Activated naive CD8-positive, alpha-beta T cell treated with anti-CD3 and anti-CD28 coated beads, Interleukin-2, amount 50 U/mL, for 16 hours (primary cell): ENCODE measurements around the gene ZNF581.

Source experiments
- DNase-seq: peaks from one replicate; pipeline ENCODE4 v3.0.0-alpha.2; 2020; ENCODE audit warnings: low read depth, low spot score

ZNF581 gene

DNA sequence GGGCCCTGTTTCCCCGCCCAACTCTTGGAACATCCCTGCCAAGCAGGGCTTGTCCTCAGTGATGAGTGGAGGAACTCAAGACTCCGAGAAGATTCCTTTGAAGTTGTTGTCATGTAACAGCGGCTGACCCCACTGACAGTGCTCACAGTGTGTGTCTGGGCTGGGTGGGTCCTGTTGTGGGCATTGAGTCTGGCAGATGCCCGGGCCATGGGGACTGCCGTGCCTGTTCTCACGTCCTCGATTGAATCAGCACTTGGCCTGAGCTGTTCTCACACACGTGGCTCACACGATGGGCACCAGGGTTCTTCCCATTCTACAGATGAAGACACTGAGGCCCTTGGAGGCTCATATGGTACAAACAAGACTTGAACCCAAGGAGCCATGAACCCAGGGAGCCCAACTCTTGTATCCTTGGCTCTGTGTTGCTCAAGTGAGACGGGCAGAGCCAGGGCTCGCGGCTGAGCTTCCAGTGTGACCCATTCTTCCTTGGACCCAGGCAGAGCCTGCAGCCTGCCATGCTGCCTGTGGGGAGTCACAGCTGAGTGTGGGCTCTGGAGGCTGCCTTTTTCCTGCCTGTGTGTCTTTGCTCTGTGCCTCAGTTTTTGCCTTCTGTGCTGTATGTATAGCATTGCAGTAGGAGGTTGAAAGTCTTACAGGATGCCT, 23.0 kb downstream of the ZNF581 start:
- no peak for DNase-seq

DNA sequence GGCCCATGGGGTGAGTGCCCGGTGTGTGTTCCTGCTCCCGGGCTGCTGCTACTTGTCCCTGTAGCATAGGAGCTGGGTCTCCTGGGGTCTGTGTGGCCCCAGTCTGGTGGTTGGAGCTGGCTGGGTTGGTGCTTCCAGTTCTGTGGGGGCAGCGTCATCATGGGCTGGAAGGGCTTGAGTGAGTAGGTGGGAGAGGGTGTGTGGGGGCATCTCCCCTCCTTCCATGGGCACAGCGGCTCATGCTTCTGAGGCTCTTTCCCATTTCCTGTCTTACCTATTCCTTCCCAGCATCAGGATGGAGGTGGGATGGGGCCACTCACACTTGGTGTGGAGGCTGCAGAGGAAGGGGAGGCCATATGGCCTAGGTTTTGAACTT, 23.5 kb downstream of the ZNF581 start:
- DNase-seq = no peak

DNA sequence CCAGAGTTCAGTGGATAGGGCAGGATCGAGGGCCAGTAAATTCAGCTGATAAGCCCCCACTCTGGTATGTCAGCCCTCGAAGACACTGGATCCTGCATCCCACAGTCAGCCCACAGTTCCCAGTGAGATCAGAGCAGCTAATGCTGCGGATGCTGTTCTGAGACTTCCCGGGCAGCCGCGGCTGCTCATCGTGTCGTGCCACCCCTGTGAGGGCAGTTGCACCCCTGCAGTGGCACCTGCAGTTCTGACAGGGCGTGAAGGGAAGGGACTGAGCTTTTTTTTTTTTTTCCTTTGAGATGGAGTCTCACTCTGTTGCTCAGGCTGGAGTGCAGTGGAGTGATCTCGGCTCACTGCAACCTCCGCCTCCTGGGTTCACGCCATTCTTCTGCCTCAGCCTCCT, 24.1 kb downstream of the ZNF581 start:
- DNase-seq = no peak

DNA sequence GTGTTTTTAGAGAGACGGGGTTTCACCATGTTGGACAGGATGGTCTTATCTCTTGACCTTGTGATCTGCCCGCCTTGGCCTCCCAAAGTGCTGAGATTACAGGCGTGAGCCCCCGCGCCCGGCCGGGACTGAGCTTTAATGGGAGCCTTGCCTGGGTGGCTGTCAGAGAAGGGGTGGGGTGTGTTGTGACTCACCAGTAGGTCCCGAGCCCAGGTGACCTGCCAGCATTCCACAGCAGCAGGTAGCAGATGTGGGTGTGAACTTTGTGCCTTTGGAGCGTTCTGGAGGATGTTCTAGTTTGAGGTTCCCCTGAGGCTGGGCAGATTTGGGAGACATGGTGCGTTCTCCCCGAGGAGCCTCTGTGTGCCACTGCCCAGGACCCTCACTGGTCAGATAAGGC, 24.5 kb downstream of the ZNF581 start:
- no peak for DNase-seq

DNA sequence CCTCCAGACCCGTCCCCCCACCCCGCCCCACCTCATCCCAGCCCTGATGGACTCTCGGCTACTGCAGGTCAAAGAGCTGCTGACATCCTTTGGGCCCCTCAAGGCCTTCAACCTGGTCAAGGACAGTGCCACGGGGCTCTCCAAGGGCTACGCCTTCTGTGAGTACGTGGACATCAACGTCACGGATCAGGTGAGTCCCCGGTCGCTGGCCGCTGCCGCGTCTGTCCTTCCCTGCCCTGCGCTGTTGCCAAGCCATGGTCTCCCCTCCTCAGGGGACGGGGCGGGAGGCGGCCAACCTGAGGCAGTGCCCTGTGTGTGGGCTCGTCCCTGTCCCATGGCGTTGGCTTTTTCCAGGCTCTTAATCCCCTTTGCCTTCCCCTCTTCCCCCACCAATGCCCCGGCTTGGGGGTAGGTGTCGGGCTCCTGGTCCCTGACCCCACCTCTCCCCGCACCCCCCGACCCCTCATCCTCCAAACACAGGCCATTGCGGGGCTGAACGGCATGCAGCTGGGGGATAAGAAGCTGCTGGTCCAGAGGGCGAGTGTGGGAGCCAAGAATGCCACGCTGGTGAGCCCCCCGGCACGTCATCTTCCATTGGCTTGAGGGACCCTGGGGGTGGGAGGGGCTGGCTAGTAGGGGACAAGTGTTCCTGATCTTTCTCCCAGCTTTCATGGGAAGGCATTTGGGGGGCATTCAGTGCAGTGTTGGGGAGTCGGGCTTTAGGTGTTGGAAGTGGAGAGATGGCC, 25.3 kb downstream of the ZNF581 start:
- DNase-seq = no peak

DNA sequence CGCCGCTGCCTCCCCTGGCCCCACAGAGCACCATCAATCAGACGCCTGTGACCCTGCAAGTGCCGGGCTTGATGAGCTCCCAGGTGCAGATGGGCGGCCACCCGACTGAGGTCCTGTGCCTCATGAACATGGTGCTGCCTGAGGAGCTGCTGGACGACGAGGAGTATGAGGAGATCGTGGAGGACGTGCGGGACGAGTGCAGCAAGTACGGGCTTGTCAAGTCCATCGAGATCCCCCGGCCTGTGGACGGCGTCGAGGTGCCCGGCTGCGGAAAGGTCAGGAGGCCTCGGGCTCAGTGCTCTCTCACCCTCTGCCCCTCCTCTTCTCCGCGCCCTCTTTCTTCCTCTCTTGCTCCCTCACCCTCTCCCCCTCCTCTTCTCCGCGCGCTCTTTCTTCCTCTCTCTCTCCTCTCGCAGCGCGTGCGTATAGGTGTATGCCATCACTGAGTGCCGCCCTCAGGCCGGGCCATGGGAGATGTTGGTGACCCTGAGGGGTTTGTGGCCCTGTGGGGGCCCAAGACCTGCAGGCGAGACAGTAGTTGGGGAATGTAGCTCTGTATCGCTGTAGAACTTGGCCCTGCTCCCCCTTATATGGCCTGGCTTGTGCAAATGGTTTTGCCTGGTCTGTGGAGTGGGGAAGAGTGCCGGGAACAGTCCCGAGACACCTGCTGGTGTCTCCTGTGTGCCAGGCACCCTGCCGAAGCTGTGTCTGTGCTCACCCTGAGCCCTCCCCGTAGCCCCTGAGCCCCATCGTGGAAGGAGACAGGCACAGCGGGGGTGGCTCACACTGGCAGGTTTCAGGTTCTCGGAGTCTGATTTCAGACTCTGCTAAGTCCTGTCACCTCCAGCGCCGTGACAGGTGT, 26.2 kb downstream of the ZNF581 start:
- DNase-seq = no peak

DNA sequence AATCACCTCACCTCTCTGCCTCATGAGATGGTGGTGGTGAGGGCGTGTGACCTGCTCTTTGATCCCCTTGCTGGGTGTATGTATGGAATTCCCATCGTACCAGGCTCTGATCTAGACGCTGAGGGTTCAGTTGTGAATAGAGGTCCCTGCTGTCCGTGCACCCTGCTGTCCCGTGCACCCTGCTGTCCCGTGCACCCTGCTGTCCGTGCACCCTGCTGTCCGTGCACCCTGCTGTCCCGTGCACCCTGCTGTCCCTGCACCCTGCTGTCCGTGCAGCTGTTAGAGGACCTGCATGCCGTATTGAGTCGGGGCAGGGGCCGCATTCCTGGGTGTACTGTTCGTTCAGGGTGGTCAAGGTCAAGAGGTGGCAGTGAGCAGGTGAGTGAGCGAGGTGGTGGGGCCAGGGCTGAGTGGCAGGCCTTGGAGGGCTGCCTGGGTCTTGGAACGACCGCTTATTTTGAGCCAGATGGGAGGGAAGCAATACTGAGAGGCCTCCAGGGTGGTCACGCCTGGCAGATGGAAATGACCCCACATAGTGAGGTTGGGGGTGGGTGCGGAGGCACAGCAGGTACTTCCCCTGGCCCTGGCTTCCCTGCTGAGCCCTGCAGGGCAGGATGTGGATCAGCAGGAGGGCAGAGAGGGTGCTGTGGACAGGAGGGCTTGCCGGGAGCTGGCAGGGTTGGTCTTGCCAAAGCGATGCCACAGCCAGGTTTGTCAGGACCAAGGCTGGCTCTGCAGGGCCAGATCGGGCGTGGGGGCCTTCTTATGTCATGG, 27.0 kb downstream of the ZNF581 start:
- no peak for DNase-seq

DNA sequence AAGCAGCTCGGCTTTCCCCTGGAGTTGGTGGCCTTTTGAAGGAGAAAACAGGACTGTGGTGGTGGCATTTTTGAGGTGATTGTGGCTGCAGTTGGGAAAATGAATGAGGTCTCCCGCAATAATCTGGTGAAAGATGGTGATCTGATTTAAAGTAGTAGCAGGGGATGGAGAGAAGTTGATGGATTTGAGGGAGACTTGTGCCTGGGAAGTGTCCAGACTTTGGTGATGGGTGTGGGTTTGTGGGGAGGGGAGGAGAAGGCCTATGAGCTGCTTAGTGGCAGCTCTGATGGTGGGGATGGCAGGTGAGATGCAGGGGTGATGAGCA, 27.6 kb downstream of the ZNF581 start:
- DNase-seq = no peak

DNA sequence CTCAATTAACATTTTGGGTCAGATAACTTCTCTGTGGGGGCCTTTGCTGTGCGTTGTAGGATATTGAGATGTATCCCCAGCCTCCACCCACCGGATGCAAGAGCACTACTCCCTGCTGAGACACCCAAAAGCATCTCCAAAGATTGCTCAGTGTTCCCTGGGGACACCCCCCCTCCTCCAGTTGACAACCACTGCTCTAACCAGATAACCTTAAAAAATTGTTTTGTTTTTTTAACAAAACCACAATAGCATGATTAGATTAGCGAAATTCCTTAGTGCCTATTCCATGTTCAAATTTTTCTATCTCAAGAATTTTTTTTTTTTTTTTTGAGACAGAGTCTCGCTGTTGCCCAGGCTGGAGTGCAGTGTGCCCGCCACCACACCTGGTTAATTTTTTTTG, 29.0 kb downstream of the ZNF581 start:
- no peak for DNase-seq

DNA sequence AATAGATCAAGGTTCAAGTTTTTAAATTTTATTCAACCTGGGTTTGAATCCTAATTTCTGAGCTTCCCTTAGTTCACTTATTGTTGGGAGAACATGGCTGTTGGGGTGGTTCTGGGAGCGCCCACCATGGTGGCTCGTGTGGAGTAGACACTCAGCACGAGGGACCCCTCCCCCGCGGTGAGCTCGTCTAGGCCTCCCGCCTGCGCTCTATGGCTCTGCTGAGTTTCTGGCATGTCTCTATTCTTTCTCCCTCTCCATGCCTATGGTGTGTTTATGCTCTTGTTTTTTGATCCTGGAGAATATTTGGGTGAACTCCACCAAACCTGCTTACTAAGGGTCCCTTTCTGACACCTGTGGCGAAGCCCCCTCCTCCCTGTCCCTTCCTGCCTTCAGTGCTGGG, 30.0 kb downstream of the ZNF581 start:
- DNase-seq = no peak

DNA sequence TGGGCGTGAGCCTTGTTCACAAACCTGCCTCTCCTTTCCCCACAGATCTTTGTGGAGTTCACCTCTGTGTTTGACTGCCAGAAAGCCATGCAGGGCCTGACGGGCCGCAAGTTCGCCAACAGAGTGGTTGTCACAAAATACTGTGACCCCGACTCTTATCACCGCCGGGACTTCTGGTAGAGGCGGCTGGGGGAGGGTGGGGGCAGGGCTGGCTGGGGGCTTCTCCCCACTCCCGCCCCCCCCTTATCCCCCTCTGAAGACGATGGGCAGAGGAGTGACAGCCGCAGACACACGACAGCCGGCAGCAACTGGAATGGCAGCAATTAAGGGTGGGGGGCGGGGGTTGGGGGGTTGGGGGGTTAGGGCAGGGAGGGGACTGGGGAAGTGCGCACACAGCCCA, 30.4 kb downstream of the ZNF581 start:
- DNase-seq = no peak

DNA sequence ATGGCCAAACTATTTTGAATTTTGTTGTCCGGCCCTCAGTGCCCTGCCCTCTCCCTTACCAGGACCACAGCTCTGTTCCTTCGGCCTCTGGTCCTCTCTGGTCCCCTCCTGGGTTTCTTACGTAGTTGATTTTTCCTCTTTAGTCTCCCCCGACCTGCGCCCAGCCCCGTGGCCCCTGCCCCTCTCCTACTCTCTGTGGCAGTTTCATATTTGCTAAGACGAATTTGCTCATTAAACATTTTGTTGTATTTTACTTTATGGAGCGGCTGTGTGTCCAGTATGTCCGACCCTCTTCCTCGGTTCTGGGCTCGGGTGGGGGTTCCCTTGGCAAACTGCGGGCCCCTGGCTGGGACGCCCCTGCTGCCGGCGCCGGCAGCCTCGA, 31.0 kb downstream of the ZNF581 start:
- DNase-seq = no peak

DNA sequence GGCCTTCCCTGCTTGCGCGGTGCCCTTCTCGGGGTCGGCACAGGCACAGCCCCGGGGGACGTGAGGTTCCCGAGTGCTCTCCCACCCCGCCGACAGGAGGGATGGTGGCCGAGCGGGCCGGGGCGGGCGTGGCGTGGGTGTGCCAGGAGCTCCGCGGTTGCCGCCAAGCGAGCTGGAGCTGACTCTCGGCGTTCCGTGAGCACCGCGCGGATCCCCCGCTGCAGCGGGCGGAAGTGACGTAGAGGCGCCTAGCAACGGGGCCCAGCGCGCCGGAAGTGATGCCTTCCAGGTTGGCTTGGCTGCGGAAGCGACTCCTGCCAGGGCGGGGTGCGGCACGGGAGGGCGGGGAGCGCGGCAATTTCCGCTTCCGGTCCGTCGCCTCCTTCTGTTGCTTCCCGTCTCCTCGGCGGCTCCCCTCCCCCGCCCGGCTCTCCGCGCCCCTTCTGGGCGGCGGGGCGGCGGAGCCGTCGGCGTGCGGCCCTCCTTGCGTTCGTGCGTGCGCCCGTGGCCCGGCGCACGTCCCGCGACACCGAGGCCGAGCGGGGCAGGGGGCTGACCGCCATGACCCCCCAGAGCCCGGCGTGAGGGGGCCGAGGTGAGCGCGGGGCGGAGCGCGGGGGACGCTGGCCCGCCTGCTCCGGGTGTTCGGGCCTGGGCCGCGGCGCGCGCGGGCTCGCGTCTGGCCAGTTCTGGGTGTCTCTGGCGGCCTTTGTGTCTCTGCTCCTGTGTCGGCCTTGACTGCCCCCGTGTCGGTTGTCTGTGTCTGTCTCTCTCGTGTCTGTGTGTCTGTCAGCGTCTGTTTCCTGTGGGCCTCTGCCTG, 31.6 kb downstream of the ZNF581 start, which contains the start of gene EPN1:
TSS of gene EPN1 (plus strand) at position 386 of the 820 bp plus-strand sequence. CDS start 3,402 bp downstream, outside the sequence.
- peak; percentile 96 for DNase-seq

DNA sequence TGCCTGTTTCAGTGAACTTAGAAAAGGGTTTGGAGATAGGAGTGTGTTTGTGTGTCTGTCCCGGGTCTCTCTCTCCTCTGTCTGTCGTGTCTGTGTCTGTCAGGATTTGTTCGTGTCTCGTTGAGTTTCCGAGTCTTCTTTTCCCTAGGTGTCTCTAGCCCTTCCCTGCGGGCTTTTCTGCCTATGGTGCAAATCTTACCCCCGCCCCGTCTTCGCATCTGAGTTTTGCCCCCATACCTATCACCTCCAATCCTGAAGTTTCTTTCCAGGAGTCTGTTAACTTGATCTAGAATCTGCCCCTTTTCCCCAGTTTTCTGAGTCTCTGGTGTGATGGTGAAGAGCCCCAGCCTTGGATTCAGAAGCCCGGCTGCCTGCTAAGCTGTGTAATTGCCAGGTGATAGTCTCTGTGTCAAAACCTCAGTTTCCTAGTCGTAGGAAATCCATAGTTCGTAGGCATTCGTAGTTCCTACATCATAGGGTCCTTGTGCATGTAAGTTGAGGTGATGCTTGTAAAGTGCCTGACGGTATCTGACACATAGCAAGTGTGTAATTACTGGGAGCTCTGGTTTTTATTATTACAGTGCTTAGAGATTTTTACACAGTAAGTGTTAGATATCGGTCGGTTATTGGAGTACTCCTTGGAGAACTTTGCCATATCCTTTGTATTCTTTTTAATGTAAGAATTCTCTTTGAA, 32.4 kb downstream of the ZNF581 start:
- DNase-seq = no peak

DNA sequence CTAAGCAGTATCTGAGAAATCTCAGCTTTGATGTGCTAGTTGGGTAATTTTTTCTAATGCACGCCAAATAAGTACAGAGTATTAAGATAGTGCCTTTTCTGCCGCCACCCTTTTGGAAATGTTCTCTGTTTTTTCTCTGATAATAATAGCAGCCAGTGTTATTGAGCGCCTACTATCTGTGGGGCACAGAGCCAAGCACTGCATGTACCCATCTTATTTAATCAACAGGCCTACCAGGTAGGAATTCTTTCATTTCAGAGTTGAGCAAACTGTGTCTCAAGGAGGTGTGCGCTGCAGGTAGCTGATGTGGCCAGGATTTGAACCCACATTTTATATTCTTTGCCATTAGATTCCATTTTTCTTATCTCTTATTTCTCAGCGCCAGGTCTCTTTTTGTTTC, 32.9 kb downstream of the ZNF581 start:
- DNase-seq = no peak

DNA sequence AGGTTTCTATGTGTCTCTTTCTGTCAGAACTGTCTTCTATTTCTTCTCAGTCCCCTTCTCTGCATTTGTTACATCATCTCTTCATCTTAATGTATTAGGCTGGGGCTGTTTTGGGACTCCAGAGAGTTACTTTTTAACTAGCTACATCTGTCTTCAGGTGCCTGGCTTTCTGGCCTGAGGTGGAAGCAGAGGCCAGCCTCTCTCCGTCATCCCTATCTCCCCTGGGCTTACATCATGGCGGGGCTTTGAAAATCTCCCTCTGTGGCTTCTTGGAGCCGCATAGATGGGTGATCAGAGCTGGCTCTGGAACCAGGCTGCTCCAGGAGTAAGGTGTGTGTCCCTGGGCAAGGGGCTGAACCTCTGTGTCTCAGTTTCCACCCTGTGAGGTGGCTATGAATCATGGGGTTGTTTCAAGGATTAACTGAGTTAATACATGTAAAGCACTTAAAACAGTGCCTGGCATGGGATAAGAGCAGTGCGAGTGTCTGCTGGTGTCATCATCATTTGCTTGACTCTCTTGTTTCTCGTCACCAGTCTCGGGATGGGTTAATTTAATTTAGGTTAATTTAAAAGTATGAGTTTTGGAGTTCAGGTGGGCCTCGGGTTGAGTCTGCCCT, 33.5 kb downstream of the ZNF581 start:
- no peak for DNase-seq

DNA sequence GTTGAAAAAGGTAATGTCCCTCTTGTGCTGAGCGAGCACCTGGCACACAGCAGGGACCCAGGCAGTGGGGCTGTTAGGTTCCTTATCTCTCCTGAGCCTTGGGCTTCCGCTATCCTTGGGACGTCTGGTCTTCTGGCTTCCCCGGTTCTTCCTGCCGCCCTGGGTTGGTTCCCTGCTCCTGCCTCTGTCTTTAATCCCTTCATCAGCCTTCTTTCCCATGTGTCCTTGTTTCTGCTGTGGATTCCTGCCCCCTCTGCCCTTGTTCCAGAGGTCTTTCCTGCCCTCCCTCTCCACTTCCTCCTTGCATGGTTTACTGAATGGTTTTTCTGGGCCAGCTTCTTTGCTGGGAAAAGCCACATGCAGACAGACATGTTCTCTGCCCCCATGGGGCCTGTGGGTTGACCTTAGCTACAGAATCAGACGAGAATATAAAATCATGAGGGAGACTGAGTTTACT, 34.2 kb downstream of the ZNF581 start:
- DNase-seq = no peak

DNA sequence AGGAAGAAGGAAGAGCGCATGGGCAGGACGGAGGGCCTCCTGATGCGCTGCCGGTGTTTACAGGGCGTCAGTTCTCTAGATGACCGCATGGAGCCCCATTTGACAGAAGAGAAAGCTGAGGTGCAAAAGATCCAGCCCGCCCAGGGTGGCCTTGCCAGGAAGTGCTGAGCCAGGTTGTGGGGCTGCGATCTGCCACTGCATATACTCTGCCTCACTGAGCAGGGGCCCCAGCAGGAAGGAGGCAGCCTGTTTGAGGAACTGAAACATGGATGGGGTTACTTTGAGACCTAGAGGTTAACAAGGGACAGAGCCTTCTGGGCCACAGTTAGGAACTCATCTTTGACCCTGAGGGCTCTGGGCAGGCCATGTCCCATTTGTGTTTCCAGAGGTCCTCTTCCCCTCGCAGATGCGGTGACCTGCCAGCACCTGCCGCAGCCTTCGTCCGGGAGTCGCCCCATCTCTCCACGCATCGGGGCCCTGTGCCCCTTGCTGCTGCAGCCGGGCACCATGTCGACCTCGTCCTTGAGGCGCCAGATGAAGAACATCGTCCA, 34.7 kb downstream of the ZNF581 start:
- DNase-seq = no peak
